Neuronal stem cell (in vitro differentiated cells): ENCODE results near the gene LRRC26.

Experiments used
- DNase-seq: peaks from one replicate; pipeline ENCODE4 v3.0.0-alpha.2; 2013; ENCODE audit warnings: low spot score
- H2AFZ ChIP-seq: one replicate; pipeline ENCODE4 v1.6.1; 2013; ENCODE audit warnings: mild to moderate bottlenecking, low read length, inconsistent platforms
- H2AK5ac ChIP-seq: 2 replicates; pipeline ENCODE4 v1.6.1; 2013; ENCODE audit warnings: low read depth, mild to moderate bottlenecking, inconsistent platforms, low read length, moderate library complexity, mixed read lengths
- H2BK120ac ChIP-seq: 2 replicates; pipeline ENCODE4 v1.6.1; 2013; ENCODE audit warnings: low read depth, mild to moderate bottlenecking, inconsistent platforms, low read length, moderate library complexity, mixed read lengths
- H2BK12ac ChIP-seq: one replicate; pipeline ENCODE4 v1.6.1; 2013; ENCODE audit warnings: low read length, inconsistent platforms
- H2BK15ac ChIP-seq: 2 replicates; pipeline ENCODE4 v1.6.1; 2013; ENCODE audit warnings: mild to moderate bottlenecking, low read length, inconsistent platforms, mixed read lengths
- H2BK5ac ChIP-seq: one replicate; pipeline ENCODE4 v1.6.1; 2013; ENCODE audit warnings: inconsistent platforms, mild to moderate bottlenecking, low read length, moderate library complexity
- H3K14ac ChIP-seq: one replicate; pipeline ENCODE4 v1.6.1; 2013; ENCODE audit warnings: low read length, inconsistent platforms
- H3K18ac ChIP-seq: 2 replicates; pipeline ENCODE4 v1.6.1; 2013; ENCODE audit warnings: low read length, inconsistent platforms
- H3K23ac ChIP-seq: 2 replicates; pipeline ENCODE4 v1.6.1; 2013; ENCODE audit warnings: low read depth, mild to moderate bottlenecking, mixed read lengths, low read length, inconsistent platforms; ENCODE audit not compliant: poor library complexity
- H3K27ac ChIP-seq: replicated peaks from 3 replicates; pipeline ENCODE4 v1.5.1; 2013; ENCODE audit warnings: low read length, inconsistent platforms
- H3K27me3 ChIP-seq, 3 experiments: 2 replicates each; pipeline ENCODE4 v1.6.1; 2013; ENCODE audit warnings: low read length in 3 of 3, mild to moderate bottlenecking in 2 of 3, inconsistent platforms in 1 of 3, low read depth in 1 of 3, mixed read lengths in 1 of 3, moderate library complexity in 1 of 3; ENCODE audit not compliant: control insufficient read depth in 3 of 3, insufficient read depth in 3 of 3
- H3K36me3 ChIP-seq, 2 donors: replicated peaks in 1 of 2; 2 replicates each; pipeline ENCODE4 v1.6.1; 2013; ENCODE audit warnings: low read length in 2 of 2; ENCODE audit not compliant: control insufficient read depth in 2 of 2, insufficient read depth in 2 of 2
- H3K4ac ChIP-seq: 2 replicates; pipeline ENCODE4 v1.6.1; 2013; ENCODE audit warnings: inconsistent platforms, mild to moderate bottlenecking, low read length, moderate library complexity
- H3K4me1 ChIP-seq, 2 donors: 1 replicate in 1 of 2; 2 replicates in 1 of 2; pipeline ENCODE4 v1.6.1; 2013; ENCODE audit warnings: low read length in 2 of 2, low read depth in 1 of 2; ENCODE audit not compliant: control insufficient read depth in 2 of 2, insufficient read depth in 1 of 2
- H3K4me2 ChIP-seq: one replicate; pipeline ENCODE4 v1.6.1; 2013; ENCODE audit warnings: mild to moderate bottlenecking, low read length, inconsistent platforms; ENCODE audit not compliant: insufficient read depth, poor library complexity, severe bottlenecking
- H3K4me3 ChIP-seq, 2 donors: 2 replicates each; pipeline ENCODE4 v1.5.1; 2013; ENCODE audit warnings: low read length in 2 of 2, mild to moderate bottlenecking in 2 of 2, inconsistent platforms in 1 of 2, moderate library complexity in 1 of 2
- H3K79me1 ChIP-seq: one replicate; pipeline ENCODE4 v1.6.1; 2013; ENCODE audit warnings: low read depth, mild to moderate bottlenecking, inconsistent platforms, low read length, moderate library complexity
- H3K9ac ChIP-seq: one replicate; pipeline ENCODE4 v1.6.1; 2013; ENCODE audit warnings: mild to moderate bottlenecking, low read depth, low read length, inconsistent platforms; ENCODE audit not compliant: poor library complexity
- H3K9me3 ChIP-seq, 2 donors: replicated peaks in 1 of 2; 2 replicates each; pipeline versions ENCODE3 to v1.6.1; 2013; ENCODE audit warnings: low read length in 2 of 2, mild to moderate bottlenecking in 2 of 2, inconsistent platforms in 1 of 2, low read depth in 1 of 2, mixed read lengths in 1 of 2, moderate library complexity in 1 of 2; ENCODE audit not compliant: control insufficient read depth in 2 of 2, insufficient read depth in 1 of 2
- H4K8ac ChIP-seq: one replicate; pipeline ENCODE4 v1.6.1; 2013; ENCODE audit warnings: low read depth, mild to moderate bottlenecking, inconsistent platforms, low read length, moderate library complexity
- H4K91ac ChIP-seq: one replicate; pipeline ENCODE4 v1.6.1; 2013; ENCODE audit warnings: low read length, low read depth, mild to moderate bottlenecking, inconsistent platforms; ENCODE audit not compliant: poor library complexity
- WGBS, 2 donors: extraction: QIAGEN DNeasy Blood & Tissue Kit; methylation state at CpG; one replicate each; pipeline ENCODE4 v1.1.7; 2013; ENCODE audit warnings: missing lambda C conversion rate in 2 of 2, mixed read lengths in 1 of 2; ENCODE audit not compliant: insufficient read length in 2 of 2, insufficient replicate concordance in 1 of 2; ENCODE audit errors: extremely low coverage in 2 of 2; 5-methylcytosine and 5-hydroxymethylcytosine counted together

LRRC26 gene

GRCh38 chr9:137194388-137194787 lies 24.5 kb upstream of the LRRC26 start:
- H2AFZ ChIP-seq: no peak overlapping the region
- no peak overlapping the region for H2BK15ac ChIP-seq
- no peak overlapping the region for H4K91ac ChIP-seq
- H3K4me1 ChIP-seq: peaks cover 14 to 23% of the 10 kb centered on the region in 2 donors
- H2BK120ac ChIP-seq: peak overlapping the region; percentile 87
- H3K9ac ChIP-seq: peak overlapping the region; percentile 44
- H2BK5ac ChIP-seq: peak overlapping the region; percentile 39
- peaks cover 0 to 1% of the 10 kb centered on the region in 2 donors for H3K9me3 ChIP-seq
- peak overlapping the region; percentile 8 for H3K14ac ChIP-seq
- no CpG with 5 or more reads among the region's 16 CpGs for WGBS, 2 donors
- no peaks in the 10 kb centered on the region for H3K27me3 ChIP-seq
- no peak overlapping the region for H3K4me3 ChIP-seq
- H3K4me2 ChIP-seq: no peak overlapping the region
- peaks cover 7 to 28% of the 10 kb centered on the region in 2 donors for H3K36me3 ChIP-seq
- no peak overlapping the region for H3K27ac ChIP-seq
- H3K79me1 ChIP-seq: peaks cover 31% of the 10 kb centered on the region
- H3K4ac ChIP-seq: no peak overlapping the region
- H2AK5ac ChIP-seq: peak overlapping the region; percentile 26
- no peak overlapping the region for H4K8ac ChIP-seq
- no peak overlapping the region for H2BK12ac ChIP-seq
- no peak overlapping the region for H3K18ac ChIP-seq
- DNase-seq: no peak
- H3K23ac ChIP-seq: peak overlapping the region; percentile 43

GRCh38 chr9:137193771-137194170 lies 23.9 kb upstream of the LRRC26 start:
- Histone ChIP-seq H2AK5ac (peak overlapping the region; percentile 68), H3K4me3 (no peak overlapping the region), H3K4ac (no peak overlapping the region), H2BK5ac (peak overlapping the region; percentile 39), H4K8ac (peak overlapping the region; percentile 96), H3K27me3 (no peaks in the 10 kb centered on the region), H4K91ac (no peak overlapping the region), H3K36me3 (peaks cover 7 to 28% of the 10 kb centered on the region in 2 donors), H3K18ac (no peak overlapping the region), H3K27ac (no peak overlapping the region), H3K9me3 (peaks cover 0 to 1% of the 10 kb centered on the region in 2 donors), H3K79me1 (peaks cover 32% of the 10 kb centered on the region), H2BK15ac (no peak overlapping the region), H3K23ac (no peak overlapping the region), H3K4me1 (peaks cover 16 to 21% of the 10 kb centered on the region in 2 donors), H2BK120ac (no peak overlapping the region), H2BK12ac (no peak overlapping the region), H3K14ac (no peak overlapping the region), H3K9ac (peak overlapping the region; percentile 81), H3K4me2 (no peak overlapping the region), H2AFZ (no peak overlapping the region)
- no CpG with 5 or more reads among the region's 14 CpGs for WGBS, 2 donors
- DNase-seq: no peak

- no peak for DNase-seq
- Histone ChIP-seq H3K27ac (no peak overlapping the region), H4K91ac (no peak overlapping the region), H2AFZ (no peak overlapping the region), H3K18ac (no peak overlapping the region), H3K79me1 (peaks cover 39% of the 10 kb centered on the region), H3K36me3 (peaks cover 7 to 28% of the 10 kb centered on the region in 2 donors), H3K14ac (no peak overlapping the region), H2BK15ac (no peak overlapping the region), H2AK5ac (no peak overlapping the region), H3K9ac (no peak overlapping the region), H3K4ac (no peak overlapping the region), H4K8ac (no peak overlapping the region), H3K4me3 (no peak overlapping the region), H3K23ac (no peak overlapping the region), H3K27me3 (peaks cover 0 to 2% (median 0%) of the 10 kb centered on the region in 3 experiments), H2BK12ac (no peak overlapping the region), H2BK5ac (peak overlapping the region; percentile 53), H3K4me1 (peaks cover 14 to 15% of the 10 kb centered on the region in 2 donors), H2BK120ac (no peak overlapping the region), H3K9me3 (peaks cover 0 to 1% of the 10 kb centered on the region in 2 donors), H3K4me2 (no peak overlapping the region)
- WGBS, 2 donors: no CpG with 5 or more reads among the region's 2 CpGs
These were observed 23.0 kb upstream of the LRRC26 start for GRCh38 chr9:137192859-137193258.

- no peak for DNase-seq
- Histone ChIP-seq H4K91ac (no peak overlapping the region), H2BK5ac (no peak overlapping the region), H3K18ac (no peak overlapping the region), H3K79me1 (peaks cover 39% of the 10 kb centered on the region), H3K9ac (no peak overlapping the region), H3K4me3 (no peak overlapping the region), H3K4me1 (peaks cover 17 to 19% of the 10 kb centered on the region in 2 donors), H3K36me3 (peaks cover 7 to 28% of the 10 kb centered on the region in 2 donors), H3K14ac (no peak overlapping the region), H2BK120ac (no peak overlapping the region), H2AFZ (no peak overlapping the region), H3K23ac (no peak overlapping the region), H4K8ac (no peak overlapping the region), H2BK12ac (no peak overlapping the region), H3K4me2 (no peak overlapping the region), H3K27me3 (peaks cover 0 to 2% (median 0%) of the 10 kb centered on the region in 3 experiments), H3K4ac (no peak overlapping the region), H2AK5ac (no peak overlapping the region), H3K9me3 (peaks cover 0 to 1% of the 10 kb centered on the region in 2 donors), H3K27ac (no peak overlapping the region), H2BK15ac (no peak overlapping the region)
- WGBS, 2 donors: no CpG with 5 or more reads among the region's 10 CpGs
These were observed 22.6 kb upstream of the LRRC26 start for GRCh38 chr9:137192448-137192780.
